ENCODE results near the gene EMCN. TPM values are rescaled to one million over a fixed set of nuclear protein-coding genes. Genes with fewer than 3 reads are reported as not detected.

Gene EMCN
- total and polyA plus RNA-seq, 10 of the 15 experiments (the other 5 are each of a cell fraction or from before 2014, with no cell fraction given): not detected

DNA sequence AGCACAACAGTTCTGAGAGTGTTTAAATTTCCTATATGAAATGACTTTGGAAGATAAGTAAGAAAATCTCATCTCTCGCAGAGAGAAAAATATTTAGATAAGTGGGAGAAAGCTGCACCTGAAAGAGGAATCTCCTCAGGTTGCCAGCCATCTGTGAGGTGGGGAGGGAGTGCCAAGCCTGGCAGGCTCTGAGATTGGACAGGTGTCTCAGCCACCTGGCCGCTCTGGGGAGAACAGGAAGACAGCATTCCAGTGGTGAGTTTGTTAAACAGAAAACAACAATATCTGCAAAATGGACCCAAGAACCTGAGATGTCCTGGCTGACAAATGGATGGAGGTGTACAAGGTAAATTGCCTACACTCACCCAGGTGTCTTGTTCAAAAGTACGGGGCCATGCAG is 31.3 kb downstream of the EMCN start (continued):
- TF ChIP-seq, protein P1, sequence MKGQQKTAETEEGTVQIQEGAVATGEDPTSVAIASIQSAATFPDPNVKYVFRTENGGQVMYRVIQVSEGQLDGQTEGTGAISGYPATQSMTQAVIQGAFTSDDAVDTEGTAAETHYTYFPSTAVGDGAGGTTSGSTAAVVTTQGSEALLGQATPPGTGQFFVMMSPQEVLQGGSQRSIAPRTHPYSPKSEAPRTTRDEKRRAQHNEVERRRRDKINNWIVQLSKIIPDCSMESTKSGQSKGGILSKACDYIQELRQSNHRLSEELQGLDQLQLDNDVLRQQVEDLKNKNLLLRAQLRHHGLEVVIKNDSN (IDR thresholded peaks at IDR 0.05; ENCODE audit: borderline replicate concordance, extremely low read length, insufficient read depth, low read depth, low read length): no peak
- TF ChIP-seq BRCA1 (IDR thresholded peaks at IDR 0.05; ENCODE audit: low read depth, low read length): no peak
- no peak for TF ChIP-seq FOS (IDR thresholded peaks at IDR 0.05; ENCODE audit: borderline replicate concordance, extremely low read depth, insufficient read length)

DNA sequence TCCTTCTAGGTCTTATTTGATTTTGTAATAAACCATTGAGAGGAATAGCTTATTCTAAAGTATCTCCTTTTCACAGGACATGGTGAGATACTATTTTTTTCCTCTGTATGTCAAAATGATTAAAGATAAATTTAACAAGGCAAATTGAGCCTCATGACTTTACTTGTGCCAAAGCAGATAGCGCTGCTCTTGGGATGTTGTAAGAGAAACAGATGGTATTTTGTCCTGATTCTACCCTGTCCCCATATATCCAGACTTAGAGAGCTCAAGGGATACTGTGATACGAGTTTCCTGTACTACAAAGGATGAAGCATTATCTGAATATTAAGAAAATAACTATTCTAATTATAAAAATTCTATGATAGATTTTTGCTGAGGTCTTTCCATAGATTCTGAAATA is 34.0 kb downstream of the EMCN start:
- H3K27ac ChIP-seq (ENCODE audit: control insufficient read depth, insufficient read depth): no peak overlapping the region
- H3K79me2 ChIP-seq (ENCODE audit: control insufficient read depth, insufficient read depth, low read length): no peaks in the 10 kb centered on the region
- ChIA-PET SMC1A (ENCODE audit: uncharacterized antibody, unreplicated experiment) (no interaction called here), POLR2A (no interaction called here), CTCF (no interaction called here), RAD21 (ENCODE audit: unreplicated experiment) (no interaction called here)
- no peak for ATAC-seq
- intact Hi-C loops (cut with micrococcal nuclease; ENCODE audit: unreplicated experiment): no loop called here
- in situ Hi-C loops (cut with MboI): no loop called here
- H3K27me3 ChIP-seq (replicated peaks in 1 of 2; ENCODE audit: control insufficient read depth in 2 of 2, insufficient read depth in 2 of 2, low read length in 1 of 2): no peaks in the 10 kb centered on the region
- H3K9ac ChIP-seq (ENCODE audit: control insufficient read depth, insufficient read depth, low read length): no peak overlapping the region
- no TSS peak for BruUV-seq (replicated peaks)
- no peak for FAIRE-seq
- H4K20me1 ChIP-seq (ENCODE audit: control insufficient read depth, insufficient read depth): no peaks in the 10 kb centered on the region
- no peaks in the 10 kb centered on the region for H3K36me3 ChIP-seq (ENCODE audit: control insufficient read depth in 2 of 2, insufficient read depth in 2 of 2, low read length in 1 of 2)
- WGBS (ENCODE audit: insufficient coverage, insufficient replicate concordance, low lambda C conversion rate, missing lambda C conversion rate): 18% methylated on average over 2 of the region's 2 CpGs
- H3K4me3 ChIP-seq: no peak overlapping the region
- no peaks in the 10 kb centered on the region for H3K9me3 ChIP-seq (replicated peaks; ENCODE audit: control insufficient read depth, insufficient read depth, low read length)
- H3K4me2 ChIP-seq (ENCODE audit: control insufficient read depth, insufficient read depth): no peak overlapping the region
- no peaks in the 10 kb centered on the region for H3K4me1 ChIP-seq (ENCODE audit: control insufficient read depth, insufficient read depth, low read length)
- DNase-seq (ENCODE audit: low read depth, low spot score): no peak
- no peak overlapping the region for H2AFZ ChIP-seq (ENCODE audit: control insufficient read depth, low read depth, low read length)
- TF ChIP-seq MYB (IDR thresholded peaks at IDR 0.05; ENCODE audit: borderline replicate concordance, low read depth, low read length) (no peak), GABPA (IDR thresholded peaks at IDR 0.05; ENCODE audit: low read depth) (no peak), SUPT20H (IDR thresholded peaks at IDR 0.05; ENCODE audit: borderline replicate concordance, control insufficient read depth, low read depth, low read length) (no peak), SPI1 (IDR thresholded peaks at IDR 0.05; ENCODE audit: borderline replicate concordance, insufficient read depth, low read depth, low read length) (no peak), NFYB (IDR thresholded peaks at IDR 0.05; ENCODE audit: insufficient read depth, low read depth, low read length) (no peak), ZNF384 (IDR thresholded peaks at IDR 0.05; ENCODE audit: borderline replicate concordance, low read depth, low read length) (no peak)
- TF ChIP-seq, protein P2, sequence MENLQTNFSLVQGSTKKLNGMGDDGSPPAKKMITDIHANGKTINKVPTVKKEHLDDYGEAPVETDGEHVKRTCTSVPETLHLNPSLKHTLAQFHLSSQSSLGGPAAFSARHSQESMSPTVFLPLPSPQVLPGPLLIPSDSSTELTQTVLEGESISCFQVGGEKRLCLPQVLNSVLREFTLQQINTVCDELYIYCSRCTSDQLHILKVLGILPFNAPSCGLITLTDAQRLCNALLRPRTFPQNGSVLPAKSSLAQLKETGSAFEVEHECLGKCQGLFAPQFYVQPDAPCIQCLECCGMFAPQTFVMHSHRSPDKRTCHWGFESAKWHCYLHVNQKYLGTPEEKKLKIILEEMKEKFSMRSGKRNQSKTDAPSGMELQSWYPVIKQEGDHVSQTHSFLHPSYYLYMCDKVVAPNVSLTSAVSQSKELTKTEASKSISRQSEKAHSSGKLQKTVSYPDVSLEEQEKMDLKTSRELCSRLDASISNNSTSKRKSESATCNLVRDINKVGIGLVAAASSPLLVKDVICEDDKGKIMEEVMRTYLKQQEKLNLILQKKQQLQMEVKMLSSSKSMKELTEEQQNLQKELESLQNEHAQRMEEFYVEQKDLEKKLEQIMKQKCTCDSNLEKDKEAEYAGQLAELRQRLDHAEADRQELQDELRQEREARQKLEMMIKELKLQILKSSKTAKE (IDR thresholded peaks at IDR 0.05; ENCODE audit: low read depth, poor library complexity, severe bottlenecking): no peak
- TF ChIP-seq, protein P3, sequence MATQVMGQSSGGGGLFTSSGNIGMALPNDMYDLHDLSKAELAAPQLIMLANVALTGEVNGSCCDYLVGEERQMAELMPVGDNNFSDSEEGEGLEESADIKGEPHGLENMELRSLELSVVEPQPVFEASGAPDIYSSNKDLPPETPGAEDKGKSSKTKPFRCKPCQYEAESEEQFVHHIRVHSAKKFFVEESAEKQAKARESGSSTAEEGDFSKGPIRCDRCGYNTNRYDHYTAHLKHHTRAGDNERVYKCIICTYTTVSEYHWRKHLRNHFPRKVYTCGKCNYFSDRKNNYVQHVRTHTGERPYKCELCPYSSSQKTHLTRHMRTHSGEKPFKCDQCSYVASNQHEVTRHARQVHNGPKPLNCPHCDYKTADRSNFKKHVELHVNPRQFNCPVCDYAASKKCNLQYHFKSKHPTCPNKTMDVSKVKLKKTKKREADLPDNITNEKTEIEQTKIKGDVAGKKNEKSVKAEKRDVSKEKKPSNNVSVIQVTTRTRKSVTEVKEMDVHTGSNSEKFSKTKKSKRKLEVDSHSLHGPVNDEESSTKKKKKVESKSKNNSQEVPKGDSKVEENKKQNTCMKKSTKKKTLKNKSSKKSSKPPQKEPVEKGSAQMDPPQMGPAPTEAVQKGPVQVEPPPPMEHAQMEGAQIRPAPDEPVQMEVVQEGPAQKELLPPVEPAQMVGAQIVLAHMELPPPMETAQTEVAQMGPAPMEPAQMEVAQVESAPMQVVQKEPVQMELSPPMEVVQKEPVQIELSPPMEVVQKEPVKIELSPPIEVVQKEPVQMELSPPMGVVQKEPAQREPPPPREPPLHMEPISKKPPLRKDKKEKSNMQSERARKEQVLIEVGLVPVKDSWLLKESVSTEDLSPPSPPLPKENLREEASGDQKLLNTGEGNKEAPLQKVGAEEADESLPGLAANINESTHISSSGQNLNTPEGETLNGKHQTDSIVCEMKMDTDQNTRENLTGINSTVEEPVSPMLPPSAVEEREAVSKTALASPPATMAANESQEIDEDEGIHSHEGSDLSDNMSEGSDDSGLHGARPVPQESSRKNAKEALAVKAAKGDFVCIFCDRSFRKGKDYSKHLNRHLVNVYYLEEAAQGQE (IDR thresholded peaks at IDR 0.05; ENCODE audit: low read depth, low read length): no peak
- TF ChIP-seq, protein P4, sequence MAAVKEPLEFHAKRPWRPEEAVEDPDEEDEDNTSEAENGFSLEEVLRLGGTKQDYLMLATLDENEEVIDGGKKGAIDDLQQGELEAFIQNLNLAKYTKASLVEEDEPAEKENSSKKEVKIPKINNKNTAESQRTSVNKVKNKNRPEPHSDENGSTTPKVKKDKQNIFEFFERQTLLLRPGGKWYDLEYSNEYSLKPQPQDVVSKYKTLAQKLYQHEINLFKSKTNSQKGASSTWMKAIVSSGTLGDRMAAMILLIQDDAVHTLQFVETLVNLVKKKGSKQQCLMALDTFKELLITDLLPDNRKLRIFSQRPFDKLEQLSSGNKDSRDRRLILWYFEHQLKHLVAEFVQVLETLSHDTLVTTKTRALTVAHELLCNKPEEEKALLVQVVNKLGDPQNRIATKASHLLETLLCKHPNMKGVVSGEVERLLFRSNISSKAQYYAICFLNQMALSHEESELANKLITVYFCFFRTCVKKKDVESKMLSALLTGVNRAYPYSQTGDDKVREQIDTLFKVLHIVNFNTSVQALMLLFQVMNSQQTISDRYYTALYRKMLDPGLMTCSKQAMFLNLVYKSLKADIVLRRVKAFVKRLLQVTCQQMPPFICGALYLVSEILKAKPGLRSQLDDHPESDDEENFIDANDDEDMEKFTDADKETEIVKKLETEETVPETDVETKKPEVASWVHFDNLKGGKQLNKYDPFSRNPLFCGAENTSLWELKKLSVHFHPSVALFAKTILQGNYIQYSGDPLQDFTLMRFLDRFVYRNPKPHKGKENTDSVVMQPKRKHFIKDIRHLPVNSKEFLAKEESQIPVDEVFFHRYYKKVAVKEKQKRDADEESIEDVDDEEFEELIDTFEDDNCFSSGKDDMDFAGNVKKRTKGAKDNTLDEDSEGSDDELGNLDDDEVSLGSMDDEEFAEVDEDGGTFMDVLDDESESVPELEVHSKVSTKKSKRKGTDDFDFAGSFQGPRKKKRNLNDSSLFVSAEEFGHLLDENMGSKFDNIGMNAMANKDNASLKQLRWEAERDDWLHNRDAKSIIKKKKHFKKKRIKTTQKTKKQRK (IDR thresholded peaks at IDR 0.05; ENCODE audit: low read depth, low read length): no peak
